ENCODE measurements around the gene D2HGDH.
"Not testable (repeated sequence)": the region's sequence is repeated elsewhere in the genome, so short reads cannot be mapped to it uniquely, and the experiment has no call there.

D2HGDH gene

DNA sequence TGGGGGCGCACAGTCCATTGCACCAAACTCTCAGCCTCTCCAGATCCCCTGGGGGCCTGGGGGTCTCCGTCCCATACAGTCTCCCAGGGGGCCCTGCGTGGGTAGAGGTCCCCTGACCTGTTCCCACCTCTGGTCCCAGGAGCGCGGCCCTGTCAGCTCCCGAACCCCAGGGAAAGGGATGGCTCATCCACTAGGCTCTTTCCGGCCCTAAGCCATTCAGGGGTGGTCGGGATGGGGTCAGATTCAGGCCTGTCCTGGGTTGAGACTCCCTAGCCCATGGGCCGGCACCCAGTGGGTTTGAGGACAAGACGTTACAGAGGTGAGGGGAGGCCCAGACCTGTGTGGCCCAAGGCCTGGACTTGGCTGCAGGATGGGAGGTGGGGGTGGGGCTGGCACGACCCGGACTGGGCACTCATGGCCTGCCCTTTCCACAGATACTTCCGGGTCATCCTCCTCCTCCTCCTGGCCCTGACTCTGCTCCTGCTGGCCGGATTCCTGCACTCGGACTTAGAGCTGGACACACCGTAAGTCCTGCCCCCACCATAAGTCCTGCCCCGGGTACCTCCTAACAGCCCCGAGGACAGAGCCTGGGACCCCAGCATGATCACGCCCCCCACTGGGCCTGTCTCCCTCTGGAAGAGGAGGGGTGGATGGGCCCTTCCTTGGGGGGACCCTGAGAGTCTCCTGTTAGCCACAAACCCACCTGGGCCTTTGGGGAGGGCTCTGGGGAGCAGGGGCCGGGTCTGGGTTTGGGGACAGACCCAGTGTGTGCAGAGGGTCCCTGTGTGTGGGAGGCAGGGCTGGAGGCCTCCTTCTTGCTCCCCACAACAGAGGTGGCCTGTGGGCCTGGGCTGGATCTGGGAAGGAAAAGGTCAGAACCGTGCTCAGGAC is 64.4 kb downstream of the D2HGDH start:
- TF ChIP-seq ELF4 (IDR thresholded peaks at IDR 0.05) (no peak), SUZ12 (IDR thresholded peaks at IDR 0.05) (no peak), FOXK2 (IDR thresholded peaks at IDR 0.05) (no peak), FOXA1 (IDR thresholded peaks at IDR 0.05) (no peak), L3MBTL2 (conservative IDR thresholded peaks at IDR 0.05) (no peak), TARDBP (IDR thresholded peaks at IDR 0.05) (no peak), CTBP1 (IDR thresholded peaks at IDR 0.05; ENCODE audit: borderline replicate concordance) (no peak), LEF1 (IDR thresholded peaks at IDR 0.05; ENCODE audit: borderline replicate concordance) (no peak), BHLHE40 (IDR thresholded peaks at IDR 0.05; ENCODE audit: borderline replicate concordance) (no peak)
- TF ChIP-seq, protein P1, sequence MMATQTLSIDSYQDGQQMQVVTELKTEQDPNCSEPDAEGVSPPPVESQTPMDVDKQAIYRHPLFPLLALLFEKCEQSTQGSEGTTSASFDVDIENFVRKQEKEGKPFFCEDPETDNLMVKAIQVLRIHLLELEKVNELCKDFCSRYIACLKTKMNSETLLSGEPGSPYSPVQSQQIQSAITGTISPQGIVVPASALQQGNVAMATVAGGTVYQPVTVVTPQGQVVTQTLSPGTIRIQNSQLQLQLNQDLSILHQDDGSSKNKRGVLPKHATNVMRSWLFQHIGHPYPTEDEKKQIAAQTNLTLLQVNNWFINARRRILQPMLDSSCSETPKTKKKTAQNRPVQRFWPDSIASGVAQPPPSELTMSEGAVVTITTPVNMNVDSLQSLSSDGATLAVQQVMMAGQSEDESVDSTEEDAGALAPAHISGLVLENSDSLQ (IDR thresholded peaks at IDR 0.05), result no peak
- ChIA-PET CTCF (no interaction called here), POLR2A (no interaction called here)
- no peak for DNase-seq (ENCODE audit: extremely low spot score)

DNA sequence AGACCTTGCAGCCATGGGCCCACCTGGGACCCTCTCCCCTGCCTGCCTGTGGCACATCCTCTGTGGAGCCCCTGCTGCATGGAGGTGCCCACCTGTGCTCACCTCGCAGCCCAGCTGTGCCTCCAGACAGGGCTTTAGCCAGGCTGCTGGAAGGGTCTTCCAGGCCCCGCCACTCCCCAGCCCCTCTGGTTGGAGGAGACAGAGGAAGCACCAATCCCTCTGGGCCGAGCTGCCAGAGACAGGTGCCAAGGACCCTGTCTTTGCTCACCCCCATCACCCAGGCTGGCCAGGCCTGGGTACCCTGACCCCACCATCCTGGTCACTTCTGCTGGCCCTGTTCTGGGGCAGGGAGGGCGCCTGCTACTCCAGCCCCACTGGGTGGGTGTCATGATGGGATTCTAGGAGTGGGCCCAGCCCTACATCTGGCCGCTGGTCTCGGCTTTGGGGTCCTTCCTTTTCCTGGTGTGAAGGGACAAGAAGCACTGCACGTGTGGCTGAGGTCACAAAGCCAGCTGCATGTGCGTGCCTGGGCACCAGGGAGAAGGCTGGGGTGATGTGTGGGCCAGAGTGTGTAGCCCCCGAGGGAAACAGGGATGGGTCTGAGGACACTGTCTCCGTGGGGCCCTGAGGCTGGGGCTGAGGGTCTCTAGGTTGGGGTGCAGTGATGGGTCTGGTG is 65.2 kb downstream of the D2HGDH start:
- POLR2A ChIA-PET, result no interaction called here
- CTCF ChIA-PET, result no interaction called here
- no peak for DNase-seq (ENCODE audit: extremely low spot score)
- TF ChIP-seq FOXK2 (IDR thresholded peaks at IDR 0.05) (no peak), BHLHE40 (IDR thresholded peaks at IDR 0.05; ENCODE audit: borderline replicate concordance) (no peak), L3MBTL2 (conservative IDR thresholded peaks at IDR 0.05) (no peak), ELF4 (IDR thresholded peaks at IDR 0.05) (no peak), CTBP1 (IDR thresholded peaks at IDR 0.05; ENCODE audit: borderline replicate concordance) (no peak), ARNT (IDR thresholded peaks at IDR 0.05) (no peak), FOXA1 (IDR thresholded peaks at IDR 0.05) (no peak), TARDBP (IDR thresholded peaks at IDR 0.05) (no peak), HDGF (IDR thresholded peaks at IDR 0.05; ENCODE audit: borderline replicate concordance) (no peak), ZNF384 (IDR thresholded peaks at IDR 0.05) (no peak)

DNA sequence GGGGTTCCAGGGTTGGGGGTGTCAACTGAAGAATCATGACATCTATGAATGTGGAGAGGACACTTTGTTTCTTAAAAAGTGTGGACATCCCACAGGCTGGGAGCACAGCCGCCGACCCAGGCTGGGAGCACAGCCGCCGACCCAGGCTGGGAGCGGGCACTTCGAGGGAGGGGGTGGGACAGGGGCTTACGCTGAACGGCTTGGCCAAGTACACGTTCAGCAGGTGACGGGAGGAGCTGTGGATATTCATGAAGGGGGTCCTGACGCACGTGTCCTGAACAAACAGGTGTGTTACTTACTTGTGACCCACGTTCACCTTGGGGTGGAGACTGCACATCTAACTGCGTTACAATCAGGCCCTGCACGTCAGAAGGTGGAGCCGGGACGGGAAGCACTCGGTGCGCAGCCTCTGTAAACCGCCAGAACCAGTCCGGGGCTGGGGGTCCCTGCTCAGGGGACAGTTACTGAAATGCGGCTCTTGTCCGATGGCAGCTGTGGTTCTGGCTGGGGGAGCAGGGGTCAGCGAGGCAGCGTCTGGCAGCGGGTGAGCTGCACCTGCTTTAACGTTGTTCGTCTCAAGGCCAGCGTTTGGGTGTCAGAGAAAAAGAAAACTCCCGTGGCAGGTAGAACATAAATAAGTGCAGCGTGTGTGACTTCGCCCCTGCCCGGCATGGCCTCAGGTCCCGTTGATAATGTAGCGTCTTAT is 65.9 kb downstream of the D2HGDH start:
- POLR2A ChIA-PET; DNase-seq (ENCODE audit: extremely low spot score); CTCF ChIA-PET: not testable (repeated sequence)

DNA sequence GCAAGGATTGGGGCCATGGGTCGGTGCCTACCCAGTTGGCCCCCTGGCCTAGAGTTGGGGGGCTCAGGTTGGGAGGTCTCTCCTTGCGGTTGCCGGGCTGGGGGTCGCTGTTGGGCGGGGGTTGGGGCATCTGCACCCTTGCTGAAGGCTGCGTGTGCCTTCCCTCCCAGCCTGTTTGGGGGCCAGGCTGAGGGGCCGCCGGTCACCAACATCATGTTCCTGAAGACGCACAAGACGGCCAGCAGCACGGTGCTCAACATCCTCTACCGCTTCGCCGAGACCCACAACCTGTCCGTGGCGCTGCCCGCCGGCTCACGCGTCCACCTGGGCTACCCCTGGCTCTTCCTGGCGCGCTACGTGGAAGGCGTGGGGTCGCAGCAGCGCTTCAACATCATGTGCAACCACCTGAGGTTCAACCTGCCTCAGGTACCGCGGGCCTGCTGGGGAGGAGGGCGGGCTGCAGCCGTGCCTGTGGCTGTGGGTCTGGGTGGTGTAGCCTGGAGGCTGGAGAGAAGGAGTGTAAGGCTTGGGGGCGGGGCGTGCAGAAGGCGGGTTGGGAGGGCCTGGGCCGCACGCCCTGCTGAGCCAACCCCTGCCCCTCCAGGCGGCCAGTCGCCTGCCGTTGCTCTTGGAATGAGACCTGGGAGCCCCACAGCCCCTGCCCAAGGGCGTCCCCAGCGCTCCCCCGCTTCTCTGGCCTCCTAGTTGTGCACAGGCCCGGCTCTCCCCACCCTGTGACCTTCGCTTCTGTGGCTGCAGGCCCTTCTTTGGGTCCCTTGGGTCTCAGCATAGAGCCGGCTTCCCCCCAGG is 67.4 kb downstream of the D2HGDH start:
- no peak for DNase-seq (ENCODE audit: extremely low spot score)
- ChIA-PET CTCF (no interaction called here), POLR2A (no interaction called here)
- TF ChIP-seq HDGF (IDR thresholded peaks at IDR 0.05; ENCODE audit: borderline replicate concordance), result no peak
- TF ChIP-seq L3MBTL2 (conservative IDR thresholded peaks at IDR 0.05), result no peak
- no peak for TF ChIP-seq CTBP1 (IDR thresholded peaks at IDR 0.05; ENCODE audit: borderline replicate concordance)
- no peak for TF ChIP-seq NFRKB (IDR thresholded peaks at IDR 0.05)
- TF ChIP-seq SUZ12 (IDR thresholded peaks at IDR 0.05), result no peak
- TF ChIP-seq ARNT (IDR thresholded peaks at IDR 0.05), result no peak
- no peak for TF ChIP-seq FOXM1 (IDR thresholded peaks at IDR 0.05; ENCODE audit: borderline replicate concordance)
- no peak for TF ChIP-seq FOXA1 (IDR thresholded peaks at IDR 0.05)

GRCh38 chr2:241802421-241803318 is 68.2 kb downstream of the D2HGDH start:
- POLR2A ChIA-PET, result no interaction called here
- TF ChIP-seq ELF4 (IDR thresholded peaks at IDR 0.05) (no peak), BHLHE40 (IDR thresholded peaks at IDR 0.05; ENCODE audit: borderline replicate concordance) (no peak), HDGF (IDR thresholded peaks at IDR 0.05; ENCODE audit: borderline replicate concordance) (no peak), TARDBP (IDR thresholded peaks at IDR 0.05) (no peak), SP1 (IDR thresholded peaks at IDR 0.05) (no peak), ARNT (IDR thresholded peaks at IDR 0.05) (no peak), FOXA1 (IDR thresholded peaks at IDR 0.05) (no peak), LEF1 (IDR thresholded peaks at IDR 0.05; ENCODE audit: borderline replicate concordance) (no peak), CTBP1 (IDR thresholded peaks at IDR 0.05; ENCODE audit: borderline replicate concordance) (no peak), NFRKB (IDR thresholded peaks at IDR 0.05) (no peak), FOXM1 (IDR thresholded peaks at IDR 0.05; ENCODE audit: borderline replicate concordance) (no peak), ZNF384 (IDR thresholded peaks at IDR 0.05) (no peak), L3MBTL2 (conservative IDR thresholded peaks at IDR 0.05) (no peak), SUZ12 (IDR thresholded peaks at IDR 0.05) (no peak), FOXK2 (IDR thresholded peaks at IDR 0.05) (no peak)
- TF ChIP-seq, protein P1 (IDR thresholded peaks at IDR 0.05), result no peak
- CTCF ChIA-PET, result no interaction called here
- no peak for DNase-seq (ENCODE audit: extremely low spot score)
